ENCODE results near the gene IQUB. TPM values are rescaled to one million over a fixed set of nuclear protein-coding genes. Genes with fewer than 3 reads are reported as not detected.

IQUB gene
- total and polyA plus RNA-seq, 2 donors (not counting 3 experiments of a cell fraction or from before 2014, with no cell fraction given) = 0.01 TPM; not detected in 1

GRCh38 chr7:123580406-123581161, 46.2 kb upstream of the IQUB start:
- H3K9ac ChIP-seq (replicated peaks; ENCODE audit: extremely low read depth, insufficient read depth, low read length) = no peak overlapping the region
- H3K9me1 ChIP-seq (replicated peaks; ENCODE audit: control insufficient read depth, extremely low read depth, insufficient read depth, low read length) = no peaks in the 10 kb centered on the region
- TF ChIP-seq CTCF (IDR thresholded peaks at IDR 0.05; ENCODE audit: extremely low read depth in 1 of 2, insufficient read depth in 1 of 2, low read depth in 1 of 2, low read length in 2 of 2) (peak; percentile 69 to 73), GATA2 (IDR thresholded peaks at IDR 0.05; ENCODE audit: insufficient read depth, insufficient read length, low read depth, low read length) (no peak)
- H3K4me2 ChIP-seq (ENCODE audit: insufficient read depth, low read length) = no peak overlapping the region
- ChIA-PET CTCF (interaction anchor here (0.6 to 4.6 kb wide), 23 partner anchors 10 to 1205 kb away, joined by 3 to 33 read pairs (median 5); partner anchors contain the start of genes NDUFA5 and WASL), POLR2A (no interaction called here)
- H3K36me3 ChIP-seq (ENCODE audit: control insufficient read depth in 2 of 2, extremely low read depth in 1 of 2, insufficient read depth in 2 of 2, low read length in 2 of 2) = no peaks in the 10 kb centered on the region
- dilution Hi-C loops (cut with MboI; ENCODE audit: extremely low pct_ligation_motif_present, low sequenced_read_pairs) = no loop called here
- no peaks in the 10 kb centered on the region for H3K79me2 ChIP-seq (ENCODE audit: control insufficient read depth, insufficient read depth, low read length)
- peak overlapping the region; percentile 37 for H2AFZ ChIP-seq (ENCODE audit: low read depth, low read length)
- no peak overlapping the region for H3K4me3 ChIP-seq (replicated peaks in 1 of 3; ENCODE audit: insufficient read depth in 1 of 3, low read depth in 1 of 3, low read length in 3 of 3)
- FAIRE-seq (peak; percentile 95), DNase-seq (ENCODE audit: low read depth, low spot score) (peak; percentile 61)
- intact Hi-C loops (cut with micrococcal nuclease) = loop anchor here (1.0 to 5.0 kb wide), 7 partner anchors 53 to 292 kb away; no protein-coding TSS in a partner anchor
- no peak overlapping the region for H3K27ac ChIP-seq (ENCODE audit: insufficient read depth, low read depth, low read length)
- no peaks in the 10 kb centered on the region for H3K4me1 ChIP-seq (ENCODE audit: control insufficient read depth, extremely low read depth, insufficient read depth, low read length)
- no TSS peak for BruUV-seq (replicated peaks)
- H4K20me1 ChIP-seq (replicated peaks; ENCODE audit: control insufficient read depth, extremely low read depth, insufficient read depth, low read length) = no peaks in the 10 kb centered on the region
- H3K27me3 ChIP-seq (ENCODE audit: control insufficient read depth in 2 of 2, insufficient read depth in 2 of 2, low read length in 2 of 2) = no peaks in the 10 kb centered on the region
- H3K9me3 ChIP-seq (replicated peaks; ENCODE audit: control insufficient read depth, insufficient read depth, low read length) = no peaks in the 10 kb centered on the region

GRCh38 chr7:123579416-123579815, 45.0 kb upstream of the IQUB start:
- no peaks in the 10 kb centered on the region for H3K79me2 ChIP-seq (ENCODE audit: control insufficient read depth, insufficient read depth, low read length)
- no peak overlapping the region for H3K27ac ChIP-seq (ENCODE audit: insufficient read depth, low read depth, low read length)
- no peaks in the 10 kb centered on the region for H3K9me3 ChIP-seq (replicated peaks; ENCODE audit: control insufficient read depth, insufficient read depth, low read length)
- H2AFZ ChIP-seq (ENCODE audit: low read depth, low read length) = no peak overlapping the region
- no peak for FAIRE-seq
- H3K36me3 ChIP-seq (ENCODE audit: control insufficient read depth in 2 of 2, extremely low read depth in 1 of 2, insufficient read depth in 2 of 2, low read length in 2 of 2) = no peaks in the 10 kb centered on the region
- no peaks in the 10 kb centered on the region for H3K4me1 ChIP-seq (ENCODE audit: control insufficient read depth, extremely low read depth, insufficient read depth, low read length)
- ChIA-PET CTCF (interaction anchor here (1.1 to 3.0 kb wide), 2 partner anchors 122 to 286 kb away, joined by 5 to 15 read pairs; no protein-coding TSS in a partner anchor), POLR2A (no interaction called here)
- no peak overlapping the region for H3K4me2 ChIP-seq (ENCODE audit: insufficient read depth, low read length)
- TF ChIP-seq EZH2 (IDR thresholded peaks at IDR 0.05; ENCODE audit: borderline replicate concordance, low read depth, low read length, severe bottlenecking) (no peak), MYC (IDR thresholded peaks at IDR 0.05; ENCODE audit: low read depth, low read length) (no peak), GATA2 (IDR thresholded peaks at IDR 0.05; ENCODE audit: insufficient read depth, insufficient read length, low read depth, low read length) (no peak), MAX (IDR thresholded peaks at IDR 0.05; ENCODE audit: insufficient read depth, insufficient read length) (no peak), POLR2A (IDR thresholded peaks at IDR 0.05; ENCODE audit: low read depth, low read length) (no peak), JUN (IDR thresholded peaks at IDR 0.05; ENCODE audit: borderline replicate concordance, insufficient read depth, insufficient read length, low read depth) (no peak)
- H3K9me1 ChIP-seq (replicated peaks; ENCODE audit: control insufficient read depth, extremely low read depth, insufficient read depth, low read length) = no peaks in the 10 kb centered on the region
- no peak overlapping the region for H3K4me3 ChIP-seq (replicated peaks in 1 of 3; ENCODE audit: insufficient read depth in 1 of 3, low read depth in 1 of 3, low read length in 3 of 3)
- intact Hi-C loops (cut with micrococcal nuclease) = no loop called here
- dilution Hi-C loops (cut with MboI; ENCODE audit: extremely low pct_ligation_motif_present, low sequenced_read_pairs) = no loop called here
- no TSS peak for BruUV-seq (replicated peaks)
- H4K20me1 ChIP-seq (replicated peaks; ENCODE audit: control insufficient read depth, extremely low read depth, insufficient read depth, low read length) = no peaks in the 10 kb centered on the region
- no peak for DNase-seq (ENCODE audit: low read depth, low spot score)
- no peaks in the 10 kb centered on the region for H3K27me3 ChIP-seq (ENCODE audit: control insufficient read depth in 2 of 2, insufficient read depth in 2 of 2, low read length in 2 of 2)
- H3K9ac ChIP-seq (replicated peaks; ENCODE audit: extremely low read depth, insufficient read depth, low read length) = no peak overlapping the region

Data from endothelial cell of umbilical vein (primary cell).